H1 (cell line): ENCODE results near the gene DIP2C. TPM values are rescaled to one million over a fixed set of nuclear protein-coding genes. Genes with fewer than 3 reads are reported as not detected.

Experiments
- CTCF ChIA-PET: fragments of 300-600 bp; sonication (Branson Sonifier 250); formaldehyde crosslinking; loops from one replicate; lab custom pipeline; 2021; ENCODE audit not compliant: partially characterized antibody; lab: Charles Lee
- POLR2A ChIA-PET: fragments of 300-600 bp; sonication (Branson Sonifier 250); formaldehyde crosslinking; loops from one replicate; lab custom pipeline; 2021; ENCODE audit warnings: inconsistent platforms; ENCODE audit not compliant: partially characterized antibody; lab: Charles Lee
- DNase-seq, 2 experiments: peaks; one replicate each; pipeline versions ENCODE4 v3.0.0 to v3.0.0-alpha.2; 2010 to 2022; ENCODE audit warnings: low spot score in 2 of 2, low read depth in 1 of 2, mixed read lengths in 1 of 2
- FAIRE-seq: peaks from 2 replicates; lab custom pipeline; 2011; peaks lifted over from hg19 to GRCh38; lab: Jason Lieb, UNC
- H2AFZ ChIP-seq: 2 replicates; pipeline ENCODE4 v1.8.1; 2012; ENCODE audit warnings: low read length, inconsistent platforms
- H2AK5ac ChIP-seq: 2 replicates; pipeline ENCODE4 v1.6.1; 2013; ENCODE audit warnings: low read depth, low read length
- H2BK120ac ChIP-seq: replicated peaks from 2 replicates; pipeline ENCODE3; 2013; ENCODE audit warnings: low read depth, low read length, inconsistent platforms
- H2BK12ac ChIP-seq: 2 replicates; pipeline ENCODE4 v1.6.1; 2013; ENCODE audit warnings: low read depth, low read length
- H2BK15ac ChIP-seq: 2 replicates; pipeline ENCODE4 v1.6.1; 2013; ENCODE audit warnings: low read length
- H2BK20ac ChIP-seq: 2 replicates; pipeline ENCODE4 v1.6.1; 2013; ENCODE audit warnings: low read length
- H2BK5ac ChIP-seq: 2 replicates; pipeline ENCODE4 v1.6.1; 2013; ENCODE audit warnings: low read depth, low read length
- H3K14ac ChIP-seq: 2 replicates; pipeline ENCODE4 v1.6.1; 2013; ENCODE audit warnings: inconsistent platforms; ENCODE audit not compliant: insufficient read length
- H3K18ac ChIP-seq: 2 replicates; pipeline ENCODE4 v1.6.1; 2013; ENCODE audit warnings: low read length; ENCODE audit errors: extremely low read depth
- H3K23ac ChIP-seq: 2 replicates; pipeline ENCODE4 v1.6.1; 2013; ENCODE audit warnings: inconsistent platforms; ENCODE audit not compliant: insufficient read length
- H3K23me2 ChIP-seq: 2 replicates; pipeline ENCODE4 v1.6.1; 2013; ENCODE audit warnings: low read depth, low read length
- H3K27ac ChIP-seq: 2 replicates; pipeline ENCODE4 v1.6.1; 2011; ENCODE audit warnings: low read depth, low read length, inconsistent platforms
- H3K27me3 ChIP-seq, 4 experiments: replicated peaks in 1 of 4; 1 replicate in 1 of 4; 2 replicates in 3 of 4; pipeline versions ENCODE4 v1.6.1 to v1.8.1; 2011 to 2013; ENCODE audit warnings: low read length in 3 of 4, mild to moderate bottlenecking in 3 of 4, inconsistent platforms in 2 of 4, mixed read lengths in 2 of 4, moderate library complexity in 1 of 4; ENCODE audit not compliant: control insufficient read depth in 3 of 4, insufficient read depth in 3 of 4; ENCODE audit errors: extremely low read depth in 1 of 4
- H3K36me3 ChIP-seq, 4 experiments: 2 replicates each; pipeline versions ENCODE4 v1.6.1 to v1.8.1; 2011 to 2013; ENCODE audit warnings: mild to moderate bottlenecking in 4 of 4, low read length in 3 of 4, moderate library complexity in 2 of 4, control low read depth in 1 of 4, inconsistent platforms in 1 of 4; ENCODE audit not compliant: insufficient read depth in 4 of 4, control insufficient read depth in 2 of 4
- H3K4ac ChIP-seq: replicated peaks from 2 replicates; pipeline ENCODE3; 2013; ENCODE audit warnings: low read length, low read depth, mixed read lengths, inconsistent platforms; ENCODE audit not compliant: insufficient read length
- H3K4me1 ChIP-seq, 4 experiments: replicated peaks in 1 of 4; 1 replicate in 1 of 4; 2 replicates in 3 of 4; pipeline versions ENCODE4 v1.6.1 to v1.8.1; 2011 to 2013; ENCODE audit warnings: low read length in 3 of 4, inconsistent platforms in 2 of 4, mixed read lengths in 1 of 4; ENCODE audit not compliant: insufficient read depth in 4 of 4, control insufficient read depth in 3 of 4
- H3K4me2 ChIP-seq, 2 experiments: 2 replicates each; pipeline versions ENCODE4 v1.6.1 to v1.8.1; 2011 to 2013; ENCODE audit warnings: low read depth in 2 of 2, low read length in 2 of 2, control low read depth in 1 of 2, inconsistent platforms in 1 of 2, mild to moderate bottlenecking in 1 of 2; ENCODE audit not compliant: insufficient read depth in 1 of 2
- H3K4me3 ChIP-seq, 4 experiments: fragments of 200-600, 300-600 bp in 1 of 4; sonication (generic), shearing (Covaris generic), sonication (Bioruptor Twin) in 1 of 4; 2 replicates each; pipeline versions ENCODE4 v1.5.1 to v1.8.1; 2011 to 2016; ENCODE audit warnings: low read length in 4 of 4, low read depth in 3 of 4, control low read depth in 2 of 4, inconsistent platforms in 2 of 4, mild to moderate bottlenecking in 2 of 4, mixed read lengths in 1 of 4, moderate library complexity in 1 of 4; ENCODE audit not compliant: insufficient read depth in 2 of 4; ENCODE audit errors: extremely low read depth in 1 of 4
- H3K56ac ChIP-seq: replicated peaks from 2 replicates; pipeline ENCODE3; 2013; ENCODE audit warnings: low read depth, mild to moderate bottlenecking, mixed read lengths, low read length, inconsistent platforms; ENCODE audit not compliant: insufficient read length
- H3K79me1 ChIP-seq: 2 replicates; pipeline ENCODE4 v1.6.1; 2013; ENCODE audit warnings: low read depth, low read length, control low read depth
- H3K79me2 ChIP-seq, 2 experiments: 2 replicates each; pipeline versions ENCODE4 v1.6.1 to v1.8.1; 2012 to 2013; ENCODE audit warnings: low read length in 2 of 2, mild to moderate bottlenecking in 2 of 2, inconsistent platforms in 1 of 2; ENCODE audit not compliant: insufficient read depth in 2 of 2, control insufficient read depth in 1 of 2
- H3K9ac ChIP-seq, 4 experiments: replicated peaks in 1 of 4; 1 replicate in 1 of 4; 2 replicates in 3 of 4; pipeline versions ENCODE4 v1.6.1 to v1.8.1; 2011 to 2013; ENCODE audit warnings: low read depth in 3 of 4, low read length in 3 of 4, control low read depth in 2 of 4, mild to moderate bottlenecking in 2 of 4, moderate library complexity in 2 of 4, inconsistent platforms in 1 of 4; ENCODE audit errors: extremely low read depth in 1 of 4
- H3K9me3 ChIP-seq, 2 experiments: 2 replicates each; pipeline versions ENCODE4 v1.6.1 to v1.8.1; 2012 to 2013; ENCODE audit warnings: mild to moderate bottlenecking in 2 of 2, moderate library complexity in 2 of 2, control low read depth in 1 of 2, inconsistent platforms in 1 of 2, low read depth in 1 of 2, low read length in 1 of 2, mixed read lengths in 1 of 2; ENCODE audit not compliant: insufficient read depth in 2 of 2
- H4K20me1 ChIP-seq, 2 experiments: replicated peaks in 1 of 2; 2 replicates each; pipeline versions ENCODE3 to v1.8.1; 2011 to 2013; ENCODE audit warnings: inconsistent platforms in 2 of 2, low read length in 2 of 2, mild to moderate bottlenecking in 1 of 2; ENCODE audit not compliant: insufficient read depth in 2 of 2, control insufficient read depth in 1 of 2
- H4K5ac ChIP-seq: 2 replicates; pipeline ENCODE4 v1.6.1; 2013; ENCODE audit warnings: low read length, low read depth, mixed read lengths, inconsistent platforms; ENCODE audit not compliant: insufficient read length
- H4K8ac ChIP-seq: 2 replicates; pipeline ENCODE4 v1.8.0; 2013; ENCODE audit warnings: mild to moderate bottlenecking, moderate library complexity, low read length, inconsistent platforms; ENCODE audit not compliant: insufficient read depth; ENCODE audit errors: extremely low read depth
- H4K91ac ChIP-seq: replicated peaks from 2 replicates; pipeline ENCODE3; 2013; ENCODE audit warnings: low read length, mixed read lengths, inconsistent platforms; ENCODE audit not compliant: insufficient read length
- CBX5 ChIP-seq: fragments of 300-800, 300-1000 bp; sonication (generic); IDR thresholded peaks from 2 replicates; pipeline ENCODE4 v1.7.1; 2016; ENCODE audit warnings: antibody characterized with exemption, low read length, low read depth
- CTBP2 ChIP-seq: IDR thresholded peaks from 2 replicates; pipeline ENCODE4 v1.7.0; 2011; ENCODE audit warnings: borderline replicate concordance, mild to moderate bottlenecking, moderate library complexity, mixed read lengths, low read length; ENCODE audit not compliant: insufficient read depth, insufficient read length
- EZH2 ChIP-seq: fragments of 200-600 bp; sonication (generic); IDR thresholded peaks from 2 replicates; pipeline ENCODE4 v1.7.1; 2012; ENCODE audit warnings: low read depth, mild to moderate bottlenecking, moderate library complexity, low read length, inconsistent platforms; ENCODE audit not compliant: severe bottlenecking
- JUND ChIP-seq: IDR thresholded peaks from 2 replicates; pipeline ENCODE4 v1.6.1; 2011; ENCODE audit warnings: mild to moderate bottlenecking, improper control_type of control experiment, low read length
- SP4 ChIP-seq: IDR thresholded peaks from 2 replicates; pipeline ENCODE4 v1.6.1; 2012; ENCODE audit warnings: low read length, inconsistent platforms
- ZNF274 ChIP-seq: IDR thresholded peaks from 2 replicates; pipeline ENCODE4 v1.7.0; 2012; ENCODE audit warnings: low read length, borderline replicate concordance; ENCODE audit errors: extremely low read depth
- WGBS, 2 experiments: shearing (Covaris generic) in 1 of 2; methylation state at CpG; one replicate each; pipeline versions ENCODE4 v1.1.6 to v1.1.7; 2013 to 2015; ENCODE audit warnings: low lambda C conversion rate in 2 of 2, mixed read lengths in 2 of 2, inconsistent platforms in 1 of 2, low coverage in 1 of 2, missing lambda C conversion rate in 1 of 2; ENCODE audit not compliant: insufficient replicate concordance in 2 of 2, insufficient coverage in 1 of 2, insufficient read length in 1 of 2; ENCODE audit errors: extremely low coverage in 1 of 2, missing lambda C conversion rate in 1 of 2; 5-methylcytosine and 5-hydroxymethylcytosine counted together
- polyA plus RNA-seq, 7 experiments: library from polyadenylated mRNA; depleted of rRNA in 3 of 7; stranded (reverse) in 5 of 7; unstranded in 2 of 7; fragments of >200 nt in 5 of 7; fragments of 200-250 nt in 2 of 7; gene quantifications; 1 replicate in 5 of 7; 2 replicates in 1 of 7; 4 replicates in 1 of 7; pipeline versions ENCODE4 v1.2.1 to v1.2.3, GENCODE V29; 2011 to 2013; ENCODE audit warnings: missing spikeins in 2 of 7, mixed read lengths in 2 of 7
- total RNA-seq: library from RNA; stranded (reverse); fragmentation: NEBNext Ultra II Directional; extraction: Animal tissue kit (Norgen Biotek cat#: 25700); gene quantifications from 2 replicates; pipeline ENCODE4 v1.2.1, GENCODE V29; 2021
- TF ChIP-seq, protein P1 (sequence below): IDR thresholded peaks from 2 replicates; pipeline ENCODE4 v1.6.1; 2012; ENCODE audit warnings: low read length, inconsistent platforms
- TF ChIP-seq, protein P2 (sequence below), 3 experiments: IDR thresholded peaks; 1 replicate in 2 of 3; 2 replicates in 1 of 3; pipeline versions ENCODE4 v1.5.1 to v1.6.1; 2011; ENCODE audit warnings: low read length in 3 of 3, mild to moderate bottlenecking in 3 of 3, inconsistent platforms in 2 of 3, low read depth in 1 of 3, moderate library complexity in 1 of 3; ENCODE audit not compliant: insufficient read depth in 1 of 3; ENCODE audit errors: control extremely low read depth in 1 of 3

Gene DIP2C
- total and polyA plus RNA-seq, 2 of the 8 experiments (the other 6 are each of a cell fraction or from before 2014, with no cell fraction given) = 3.8 to 9.3 TPM

DNA sequence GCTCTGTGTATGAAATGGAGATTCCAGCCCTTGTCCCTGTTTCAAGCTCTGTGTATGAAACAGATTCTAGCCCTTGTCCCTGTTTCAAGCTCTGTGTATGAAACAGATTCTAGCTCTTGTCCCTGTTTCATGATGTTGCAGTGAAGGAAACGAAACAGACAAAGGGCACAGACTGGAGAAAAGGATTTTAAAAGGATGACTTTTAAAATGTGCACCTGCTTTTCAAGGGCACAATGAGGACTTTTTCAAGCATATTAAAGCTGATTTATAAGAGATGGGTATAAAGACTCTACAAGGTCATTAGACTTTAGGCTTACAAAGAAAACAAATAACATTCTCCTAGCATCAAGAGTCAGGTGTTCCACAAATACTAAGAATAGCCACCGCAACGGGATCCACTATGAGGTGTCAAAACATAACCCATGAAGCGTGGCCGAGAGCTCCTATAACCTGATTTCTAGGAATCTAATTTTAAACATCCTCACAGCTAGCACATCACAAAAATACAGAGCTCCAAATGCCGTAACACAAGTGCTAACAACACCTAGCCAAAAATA is 29.0 kb downstream of the DIP2C start:
- TF ChIP-seq JUND (no peak), ZNF274 (no peak), SP4 (no peak), CTBP2 (no peak), EZH2 (no peak), CBX5 (no peak)
- TF ChIP-seq, protein P1, sequence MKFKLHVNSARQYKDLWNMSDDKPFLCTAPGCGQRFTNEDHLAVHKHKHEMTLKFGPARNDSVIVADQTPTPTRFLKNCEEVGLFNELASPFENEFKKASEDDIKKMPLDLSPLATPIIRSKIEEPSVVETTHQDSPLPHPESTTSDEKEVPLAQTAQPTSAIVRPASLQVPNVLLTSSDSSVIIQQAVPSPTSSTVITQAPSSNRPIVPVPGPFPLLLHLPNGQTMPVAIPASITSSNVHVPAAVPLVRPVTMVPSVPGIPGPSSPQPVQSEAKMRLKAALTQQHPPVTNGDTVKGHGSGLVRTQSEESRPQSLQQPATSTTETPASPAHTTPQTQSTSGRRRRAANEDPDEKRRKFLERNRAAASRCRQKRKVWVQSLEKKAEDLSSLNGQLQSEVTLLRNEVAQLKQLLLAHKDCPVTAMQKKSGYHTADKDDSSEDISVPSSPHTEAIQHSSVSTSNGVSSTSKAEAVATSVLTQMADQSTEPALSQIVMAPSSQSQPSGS = no peak
- TF ChIP-seq, protein P2, sequence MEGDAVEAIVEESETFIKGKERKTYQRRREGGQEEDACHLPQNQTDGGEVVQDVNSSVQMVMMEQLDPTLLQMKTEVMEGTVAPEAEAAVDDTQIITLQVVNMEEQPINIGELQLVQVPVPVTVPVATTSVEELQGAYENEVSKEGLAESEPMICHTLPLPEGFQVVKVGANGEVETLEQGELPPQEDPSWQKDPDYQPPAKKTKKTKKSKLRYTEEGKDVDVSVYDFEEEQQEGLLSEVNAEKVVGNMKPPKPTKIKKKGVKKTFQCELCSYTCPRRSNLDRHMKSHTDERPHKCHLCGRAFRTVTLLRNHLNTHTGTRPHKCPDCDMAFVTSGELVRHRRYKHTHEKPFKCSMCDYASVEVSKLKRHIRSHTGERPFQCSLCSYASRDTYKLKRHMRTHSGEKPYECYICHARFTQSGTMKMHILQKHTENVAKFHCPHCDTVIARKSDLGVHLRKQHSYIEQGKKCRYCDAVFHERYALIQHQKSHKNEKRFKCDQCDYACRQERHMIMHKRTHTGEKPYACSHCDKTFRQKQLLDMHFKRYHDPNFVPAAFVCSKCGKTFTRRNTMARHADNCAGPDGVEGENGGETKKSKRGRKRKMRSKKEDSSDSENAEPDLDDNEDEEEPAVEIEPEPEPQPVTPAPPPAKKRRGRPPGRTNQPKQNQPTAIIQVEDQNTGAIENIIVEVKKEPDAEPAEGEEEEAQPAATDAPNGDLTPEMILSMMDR (IDR thresholded peaks at IDR 0.05; ENCODE audit: control extremely low read depth in 1 of 3, insufficient read depth in 1 of 3, low read depth in 1 of 3, low read length in 3 of 3) = no peak
- H4K5ac ChIP-seq = no peak overlapping the region
- no peak overlapping the region for H3K56ac ChIP-seq
- FAIRE-seq (no peak), DNase-seq (no peak)
- no peak overlapping the region for H3K4me2 ChIP-seq
- H3K14ac ChIP-seq = no peak overlapping the region
- H3K36me3 ChIP-seq = no peaks in the 10 kb centered on the region; a peak in 1 of 8 replicates
- no peak overlapping the region for H3K18ac ChIP-seq
- no peak overlapping the region for H3K9ac ChIP-seq
- no peak overlapping the region for H2BK15ac ChIP-seq
- H2AK5ac ChIP-seq = no peak overlapping the region
- no peak overlapping the region for H2BK120ac ChIP-seq
- H4K91ac ChIP-seq = no peak overlapping the region
- no peaks in the 10 kb centered on the region for H3K27me3 ChIP-seq
- H2BK5ac ChIP-seq = no peak overlapping the region
- peaks cover 9 to 46% of the 10 kb centered on the region in 2 experiments for H3K79me2 ChIP-seq
- WGBS, 2 experiments = 83% methylated on average over 6 of the region's 6 CpGs; no CpG with 5 or more reads in 1 of the 2 experiments
- peaks cover 16 to 27% of the 10 kb centered on the region in 2 experiments for H4K20me1 ChIP-seq
- peaks cover 0 to 9% (median 4%) of the 10 kb centered on the region in 4 experiments; a peak in 6 of 7 replicates for H3K4me1 ChIP-seq
- H3K23me2 ChIP-seq = no peaks in the 10 kb centered on the region
- no peak overlapping the region for H3K4me3 ChIP-seq
- no peak overlapping the region for H4K8ac ChIP-seq
- no peak overlapping the region for H3K27ac ChIP-seq
- no peak overlapping the region for H3K23ac ChIP-seq
- no peak overlapping the region for H2BK12ac ChIP-seq
- no peak overlapping the region for H2AFZ ChIP-seq
- H3K79me1 ChIP-seq = peaks cover 13% of the 10 kb centered on the region
- H3K9me3 ChIP-seq = no peaks in the 10 kb centered on the region
- no peak overlapping the region for H2BK20ac ChIP-seq
- CTCF ChIA-PET = interaction anchor here (0.7 to 1.9 kb wide), 5 partner anchors 9 to 158 kb away, joined by 3 to 7 read pairs (median 3); no protein-coding TSS in a partner anchor
- H3K4ac ChIP-seq = no peak overlapping the region
- POLR2A ChIA-PET = interaction anchor here (1.4 kb wide), 1 partner anchor 25 kb away, joined by 3 read pairs; no protein-coding TSS in a partner anchor
